ENCODE data around the gene APOL3. TPM values are rescaled to one million over a fixed set of nuclear protein-coding genes. Genes with fewer than 3 reads are reported as not detected.

Gene APOL3
- total RNA-seq, 1 donor from 2014 or later, result 2.1 TPM

- no peak for TF ChIP-seq CTCF (conservative IDR thresholded peaks at IDR 0.05; ENCODE audit: low read depth, low read length)
- no peak overlapping the region for H3K4me3 ChIP-seq (ENCODE audit: low read depth, low read length)
- DNase-seq (ENCODE audit: low read depth), result no peak
Measured at GRCh38 chr22:36151006-36151595, 9.5 kb downstream of the APOL3 start.

- DNase-seq (ENCODE audit: low read depth), result no peak
- TF ChIP-seq CTCF (conservative IDR thresholded peaks at IDR 0.05; ENCODE audit: low read depth, low read length), result no peak
- H3K4me3 ChIP-seq (ENCODE audit: low read depth, low read length), result no peak overlapping the region
Measured at GRCh38 chr22:36149441-36149840, 11.1 kb downstream of the APOL3 start.

- TF ChIP-seq CTCF (conservative IDR thresholded peaks at IDR 0.05; ENCODE audit: low read depth, low read length), result no peak
- no peak overlapping the region for H3K4me3 ChIP-seq (ENCODE audit: low read depth, low read length)
- DNase-seq (ENCODE audit: low read depth), result no peak
Measured at GRCh38 chr22:36148411-36148810, 12.1 kb downstream of the APOL3 start.

GRCh38 chr22:36147196-36147791 lies 13.3 kb downstream of the APOL3 start:
- TF ChIP-seq CTCF (conservative IDR thresholded peaks at IDR 0.05; ENCODE audit: low read depth, low read length), result no peak
- H3K4me3 ChIP-seq (ENCODE audit: low read depth, low read length), result no peak overlapping the region

GRCh38 chr22:36145881-36146280 lies 14.7 kb downstream of the APOL3 start:
- no peak for TF ChIP-seq CTCF (conservative IDR thresholded peaks at IDR 0.05; ENCODE audit: low read depth, low read length)

More at GRCh38 chr22:36147196-36147791, 13.3 kb downstream of the APOL3 start:
- no peak for DNase-seq (ENCODE audit: low read depth)

GRCh38 chr22:36144886-36145541 lies 15.5 kb downstream of the APOL3 start:
- DNase-seq (ENCODE audit: low read depth), result no peak
- TF ChIP-seq CTCF (conservative IDR thresholded peaks at IDR 0.05; ENCODE audit: low read depth, low read length), result peak; percentile 93
- H3K4me3 ChIP-seq (ENCODE audit: low read depth, low read length), result no peak overlapping the region

More at GRCh38 chr22:36145881-36146280, 14.7 kb downstream of the APOL3 start:
- no peak overlapping the region for H3K4me3 ChIP-seq (ENCODE audit: low read depth, low read length)
- no peak for DNase-seq (ENCODE audit: low read depth)
